HEK293 (cell line): Measurements from ENCODE around the gene RNF40.

Experiments used
- TCF7L2 ChIP-seq: IDR thresholded peaks from 2 replicates; pipeline ENCODE4 v1.6.1; 2011; ENCODE audit warnings: low read depth, mild to moderate bottlenecking, inconsistent platforms, low read length, moderate library complexity, borderline replicate concordance
- YY1 ChIP-seq: fragments of 450-650 bp; formaldehyde crosslinking; IDR thresholded peaks from 2 replicates; pipeline ENCODE4 v1.5.1; 2018; ENCODE audit warnings: missing biosample characterization, missing genetic modification characterization
- ZNF311 ChIP-seq: fragments of 450-650 bp; formaldehyde crosslinking; IDR thresholded peaks from 2 replicates; pipeline ENCODE4 v1.5.1; 2017; ENCODE audit warnings: missing biosample characterization, missing genetic modification characterization, borderline replicate concordance
- ZNF777 ChIP-seq: fragments of 450-650 bp; formaldehyde crosslinking; IDR thresholded peaks from 2 replicates; pipeline ENCODE4 v1.5.1; 2017; ENCODE audit warnings: missing biosample characterization, missing genetic modification characterization, borderline replicate concordance
- TF ChIP-seq, protein P1 (sequence below): fragments of 450-650 bp; formaldehyde crosslinking; IDR thresholded peaks from 2 replicates; pipeline ENCODE4 v1.5.1; 2016; ENCODE audit warnings: missing biosample characterization, missing genetic modification characterization
- TF ChIP-seq, protein P2 (sequence below): fragments of 450-650 bp; formaldehyde crosslinking; IDR thresholded peaks from 2 replicates; pipeline ENCODE4 v1.5.1; 2016; ENCODE audit warnings: missing biosample characterization, missing genetic modification characterization

DNA sequence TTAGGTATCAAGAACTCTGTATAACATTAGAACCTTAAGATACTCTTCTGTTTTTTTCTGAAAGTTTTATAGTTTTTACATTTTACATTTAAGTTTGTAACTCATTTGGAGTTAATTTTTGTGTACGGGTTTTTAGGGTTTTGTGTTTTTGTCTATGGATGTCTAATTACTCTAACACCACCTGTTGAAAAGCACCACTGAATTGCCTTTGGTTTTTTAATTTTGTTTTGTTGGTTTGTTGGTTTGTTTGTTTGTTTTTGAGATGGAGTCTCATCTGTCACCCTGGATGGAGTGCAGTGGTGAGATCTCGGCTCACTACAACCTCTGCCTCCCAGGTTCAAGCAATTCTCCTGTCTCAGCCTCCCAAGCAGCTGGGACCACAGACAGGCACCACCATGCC, 54.6 kb downstream of the RNF40 start:
- TF ChIP-seq, protein P1, sequence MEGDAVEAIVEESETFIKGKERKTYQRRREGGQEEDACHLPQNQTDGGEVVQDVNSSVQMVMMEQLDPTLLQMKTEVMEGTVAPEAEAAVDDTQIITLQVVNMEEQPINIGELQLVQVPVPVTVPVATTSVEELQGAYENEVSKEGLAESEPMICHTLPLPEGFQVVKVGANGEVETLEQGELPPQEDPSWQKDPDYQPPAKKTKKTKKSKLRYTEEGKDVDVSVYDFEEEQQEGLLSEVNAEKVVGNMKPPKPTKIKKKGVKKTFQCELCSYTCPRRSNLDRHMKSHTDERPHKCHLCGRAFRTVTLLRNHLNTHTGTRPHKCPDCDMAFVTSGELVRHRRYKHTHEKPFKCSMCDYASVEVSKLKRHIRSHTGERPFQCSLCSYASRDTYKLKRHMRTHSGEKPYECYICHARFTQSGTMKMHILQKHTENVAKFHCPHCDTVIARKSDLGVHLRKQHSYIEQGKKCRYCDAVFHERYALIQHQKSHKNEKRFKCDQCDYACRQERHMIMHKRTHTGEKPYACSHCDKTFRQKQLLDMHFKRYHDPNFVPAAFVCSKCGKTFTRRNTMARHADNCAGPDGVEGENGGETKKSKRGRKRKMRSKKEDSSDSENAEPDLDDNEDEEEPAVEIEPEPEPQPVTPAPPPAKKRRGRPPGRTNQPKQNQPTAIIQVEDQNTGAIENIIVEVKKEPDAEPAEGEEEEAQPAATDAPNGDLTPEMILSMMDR (tag by site-specific recombination): no peak
- TF ChIP-seq ZNF777 (tag by site-specific recombination) (no peak), ZNF311 (tag by site-specific recombination) (no peak), YY1 (tag by site-specific recombination) (no peak), TCF7L2 (no peak)
- TF ChIP-seq, protein P2, sequence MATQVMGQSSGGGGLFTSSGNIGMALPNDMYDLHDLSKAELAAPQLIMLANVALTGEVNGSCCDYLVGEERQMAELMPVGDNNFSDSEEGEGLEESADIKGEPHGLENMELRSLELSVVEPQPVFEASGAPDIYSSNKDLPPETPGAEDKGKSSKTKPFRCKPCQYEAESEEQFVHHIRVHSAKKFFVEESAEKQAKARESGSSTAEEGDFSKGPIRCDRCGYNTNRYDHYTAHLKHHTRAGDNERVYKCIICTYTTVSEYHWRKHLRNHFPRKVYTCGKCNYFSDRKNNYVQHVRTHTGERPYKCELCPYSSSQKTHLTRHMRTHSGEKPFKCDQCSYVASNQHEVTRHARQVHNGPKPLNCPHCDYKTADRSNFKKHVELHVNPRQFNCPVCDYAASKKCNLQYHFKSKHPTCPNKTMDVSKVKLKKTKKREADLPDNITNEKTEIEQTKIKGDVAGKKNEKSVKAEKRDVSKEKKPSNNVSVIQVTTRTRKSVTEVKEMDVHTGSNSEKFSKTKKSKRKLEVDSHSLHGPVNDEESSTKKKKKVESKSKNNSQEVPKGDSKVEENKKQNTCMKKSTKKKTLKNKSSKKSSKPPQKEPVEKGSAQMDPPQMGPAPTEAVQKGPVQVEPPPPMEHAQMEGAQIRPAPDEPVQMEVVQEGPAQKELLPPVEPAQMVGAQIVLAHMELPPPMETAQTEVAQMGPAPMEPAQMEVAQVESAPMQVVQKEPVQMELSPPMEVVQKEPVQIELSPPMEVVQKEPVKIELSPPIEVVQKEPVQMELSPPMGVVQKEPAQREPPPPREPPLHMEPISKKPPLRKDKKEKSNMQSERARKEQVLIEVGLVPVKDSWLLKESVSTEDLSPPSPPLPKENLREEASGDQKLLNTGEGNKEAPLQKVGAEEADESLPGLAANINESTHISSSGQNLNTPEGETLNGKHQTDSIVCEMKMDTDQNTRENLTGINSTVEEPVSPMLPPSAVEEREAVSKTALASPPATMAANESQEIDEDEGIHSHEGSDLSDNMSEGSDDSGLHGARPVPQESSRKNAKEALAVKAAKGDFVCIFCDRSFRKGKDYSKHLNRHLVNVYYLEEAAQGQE (tag by site-specific recombination): no peak
